SJSA1 (cell line): ENCODE measurements around the gene OGFR. TPM values are rescaled to one million over a fixed set of nuclear protein-coding genes. Genes with fewer than 3 reads are reported as not detected.

Source experiments
- DNase-seq, 2 experiments: peaks; one replicate each; pipeline ENCODE4 v3.0.0-alpha.2; 2015 to 2020; ENCODE audit warnings: low spot score in 2 of 2, low read depth in 1 of 2
- H3K27ac ChIP-seq: fragments of 250-450 bp; sonication (Bioruptor Pico); 2 replicates; pipeline ENCODE4 v1.5.1; 2020; ENCODE audit warnings: mild to moderate bottlenecking, moderate library complexity
- H3K27me3 ChIP-seq: fragments of 250-450 bp; sonication (Bioruptor Pico); replicated peaks from 2 replicates; pipeline ENCODE4 v1.5.1; 2020; ENCODE audit warnings: mild to moderate bottlenecking, moderate library complexity
- H3K36me3 ChIP-seq: fragments of 250-450 bp; sonication (Bioruptor Pico); 2 replicates; pipeline ENCODE4 v1.5.1; 2020; ENCODE audit warnings: mild to moderate bottlenecking
- H3K4me1 ChIP-seq: fragments of 250-450 bp; sonication (Bioruptor Pico); replicated peaks from 2 replicates; pipeline ENCODE4 v1.6.1; 2021; ENCODE audit warnings: mild to moderate bottlenecking
- H3K4me3 ChIP-seq: fragments of 250-450 bp; sonication (Bioruptor Pico); 2 replicates; pipeline ENCODE4 v1.5.1; 2020; ENCODE audit warnings: mild to moderate bottlenecking
- H3K9me3 ChIP-seq: fragments of 250-450 bp; sonication (Bioruptor Pico); replicated peaks from 2 replicates; pipeline ENCODE4 v1.5.1; 2020; ENCODE audit warnings: mild to moderate bottlenecking
- total RNA-seq: library from RNA; depleted of rRNA; stranded (reverse); fragments of >200 nt; shearing (Covaris generic); gene quantifications from 2 replicates; pipeline ENCODE4 v1.2.3, GENCODE V29; 2014

Gene OGFR
- total RNA-seq, 1 experiment from 2014 or later, result 59.2 TPM

DNA sequence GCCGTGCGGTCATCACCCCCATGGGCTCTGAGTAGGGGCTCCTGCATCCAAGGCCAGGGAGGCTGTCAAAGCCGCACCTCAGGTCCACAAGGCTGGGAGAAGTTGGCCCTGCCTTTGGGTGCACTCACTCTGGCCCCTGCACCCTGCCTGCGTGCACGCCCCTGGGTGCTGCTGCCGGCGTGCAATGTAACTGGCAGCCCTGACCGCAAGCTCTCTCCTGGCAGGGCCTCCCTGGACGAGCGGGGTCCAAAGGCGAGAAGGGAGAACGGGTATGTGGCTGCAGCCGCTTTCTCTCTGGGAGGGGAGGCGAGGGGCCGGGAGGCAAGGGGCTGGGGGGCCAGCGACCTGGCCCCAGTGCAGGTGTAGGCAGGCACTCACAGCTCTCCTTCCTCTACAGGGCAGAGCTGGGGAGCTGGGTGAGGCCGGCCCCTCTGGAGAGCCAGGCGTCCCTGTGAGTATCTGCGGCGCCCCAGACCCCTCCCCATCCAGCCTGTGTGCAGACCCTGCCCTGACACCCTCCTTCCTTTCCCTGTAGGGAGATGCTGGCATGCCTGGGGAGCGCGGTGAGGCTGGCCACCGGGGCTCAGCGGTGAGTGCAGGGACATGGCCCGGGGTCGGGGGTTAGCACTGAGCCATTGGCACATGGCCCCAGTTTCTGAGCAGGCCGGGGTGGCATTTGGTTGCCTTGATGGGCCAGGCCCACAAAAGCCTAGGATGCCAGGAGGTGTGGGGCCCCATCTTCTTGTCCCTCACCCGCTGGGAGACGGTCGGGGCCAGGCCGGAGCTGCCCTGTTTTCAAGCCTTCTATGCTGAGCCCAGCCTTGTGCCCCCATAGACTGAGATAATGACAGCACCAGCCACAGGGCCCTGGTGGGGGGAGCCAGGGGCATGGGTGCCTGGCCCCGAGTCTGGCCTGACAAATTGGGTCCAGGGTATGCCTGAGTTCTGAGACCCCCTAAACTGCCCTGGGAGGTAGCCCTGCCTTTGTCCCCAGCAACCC is 24.9 kb downstream of the OGFR start:
- no peak for DNase-seq
- H3K36me3 ChIP-seq, result no peaks in the 10 kb centered on the region
- H3K4me3 ChIP-seq, result no peak overlapping the region
- no peaks in the 10 kb centered on the region for H3K9me3 ChIP-seq
- H3K4me1 ChIP-seq, result peaks cover 2% of the 10 kb centered on the region; the same call in 1 of the 2 replicates
- H3K27me3 ChIP-seq, result no peaks in the 10 kb centered on the region
- no peak overlapping the region for H3K27ac ChIP-seq

DNA sequence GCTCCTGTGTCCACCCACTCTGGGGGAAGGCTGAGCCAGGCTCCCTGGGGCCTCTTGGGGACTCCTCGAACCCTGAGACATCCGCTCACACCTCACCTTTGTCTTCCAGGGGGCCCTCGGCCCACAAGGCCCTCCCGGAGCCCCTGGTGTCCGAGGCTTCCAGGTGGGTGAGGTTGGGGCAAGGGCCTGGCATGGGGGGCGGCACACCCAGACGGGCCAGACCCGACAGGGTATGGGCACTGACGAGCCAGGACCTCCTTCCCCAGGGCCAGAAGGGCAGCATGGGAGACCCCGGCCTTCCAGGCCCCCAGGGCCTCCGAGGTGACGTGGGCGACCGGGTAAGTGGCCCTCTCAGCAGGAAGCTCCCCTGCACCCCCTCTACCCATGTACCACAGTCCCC is 25.6 kb downstream of the OGFR start:
- Histone ChIP-seq H3K27me3 (no peaks in the 10 kb centered on the region; the same call in 1 of the 2 replicates), H3K4me1 (no peaks in the 10 kb centered on the region), H3K36me3 (no peaks in the 10 kb centered on the region), H3K9me3 (no peaks in the 10 kb centered on the region), H3K27ac (no peak overlapping the region), H3K4me3 (no peak overlapping the region)
- DNase-seq, result no peak

DNA sequence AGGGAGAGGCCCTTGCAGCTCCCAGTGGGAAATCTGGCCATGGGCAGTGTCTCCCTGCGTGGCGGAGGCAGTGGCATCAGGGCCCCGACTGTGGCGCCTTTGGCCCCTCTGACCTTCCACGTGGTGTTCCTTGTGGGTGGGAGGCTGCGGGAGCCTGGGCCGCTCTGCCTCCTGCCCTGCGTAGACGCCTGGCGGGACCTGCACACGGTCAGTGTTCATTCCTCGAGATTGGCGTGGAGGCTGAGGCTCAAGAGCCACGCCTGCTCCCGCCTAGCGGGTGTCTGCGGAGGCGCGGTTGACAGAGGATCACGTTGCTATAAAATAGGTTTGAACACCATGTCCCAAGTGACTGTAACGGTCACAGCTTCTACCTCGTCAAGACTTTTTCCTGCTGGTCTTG is 26.2 kb downstream of the OGFR start:
- Histone ChIP-seq H3K9me3 (no peaks in the 10 kb centered on the region), H3K36me3 (no peaks in the 10 kb centered on the region), H3K4me3 (no peak overlapping the region), H3K4me1 (no peaks in the 10 kb centered on the region), H3K27ac (no peak overlapping the region), H3K27me3 (no peaks in the 10 kb centered on the region; the same call in 1 of the 2 replicates)
- no peak for DNase-seq

DNA sequence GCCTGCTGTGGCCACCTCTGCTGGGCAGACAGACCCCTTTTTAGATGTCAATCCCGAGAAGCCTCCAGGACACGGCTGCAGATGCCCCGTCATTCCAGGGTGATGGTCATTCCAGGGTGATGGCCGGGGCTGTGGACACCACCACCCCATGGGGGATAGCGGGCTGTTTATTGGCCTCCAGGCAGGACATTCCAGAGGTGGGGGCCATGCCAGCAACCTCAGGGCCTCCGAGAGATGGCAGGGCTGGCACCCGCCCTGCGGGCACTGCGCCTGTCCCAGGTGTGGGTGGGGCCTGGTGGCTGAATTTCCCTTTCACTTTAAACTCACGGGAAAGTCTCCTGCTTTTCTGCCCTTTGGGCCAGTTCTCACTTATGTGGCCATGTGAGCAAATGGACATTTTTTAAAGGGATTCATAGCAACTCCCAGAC is 26.7 kb downstream of the OGFR start:
- Histone ChIP-seq H3K27me3 (no peaks in the 10 kb centered on the region; the same call in 1 of the 2 replicates), H3K4me3 (no peak overlapping the region), H3K9me3 (no peaks in the 10 kb centered on the region), H3K36me3 (no peaks in the 10 kb centered on the region), H3K4me1 (no peaks in the 10 kb centered on the region), H3K27ac (no peak overlapping the region)
- no peak for DNase-seq

DNA sequence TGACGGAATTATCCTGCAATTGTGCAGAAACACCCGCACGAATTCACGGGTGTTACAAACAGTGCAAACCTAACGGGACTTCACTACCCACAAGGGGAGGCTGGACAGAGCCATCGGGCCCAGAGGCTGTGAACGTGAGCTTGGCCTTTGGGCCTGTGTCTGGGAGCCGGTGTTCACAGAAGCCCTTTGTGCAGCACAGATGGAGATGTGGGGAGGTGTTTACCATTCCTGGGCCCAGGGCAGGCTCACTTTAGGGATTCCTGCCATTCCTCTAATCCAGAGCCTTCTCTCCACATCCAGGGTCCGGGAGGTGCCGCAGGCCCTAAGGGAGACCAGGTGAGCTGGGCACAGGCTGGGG is 27.2 kb downstream of the OGFR start:
- Histone ChIP-seq H3K27me3 (no peaks in the 10 kb centered on the region; the same call in 1 of the 2 replicates), H3K4me3 (no peak overlapping the region)

DNA sequence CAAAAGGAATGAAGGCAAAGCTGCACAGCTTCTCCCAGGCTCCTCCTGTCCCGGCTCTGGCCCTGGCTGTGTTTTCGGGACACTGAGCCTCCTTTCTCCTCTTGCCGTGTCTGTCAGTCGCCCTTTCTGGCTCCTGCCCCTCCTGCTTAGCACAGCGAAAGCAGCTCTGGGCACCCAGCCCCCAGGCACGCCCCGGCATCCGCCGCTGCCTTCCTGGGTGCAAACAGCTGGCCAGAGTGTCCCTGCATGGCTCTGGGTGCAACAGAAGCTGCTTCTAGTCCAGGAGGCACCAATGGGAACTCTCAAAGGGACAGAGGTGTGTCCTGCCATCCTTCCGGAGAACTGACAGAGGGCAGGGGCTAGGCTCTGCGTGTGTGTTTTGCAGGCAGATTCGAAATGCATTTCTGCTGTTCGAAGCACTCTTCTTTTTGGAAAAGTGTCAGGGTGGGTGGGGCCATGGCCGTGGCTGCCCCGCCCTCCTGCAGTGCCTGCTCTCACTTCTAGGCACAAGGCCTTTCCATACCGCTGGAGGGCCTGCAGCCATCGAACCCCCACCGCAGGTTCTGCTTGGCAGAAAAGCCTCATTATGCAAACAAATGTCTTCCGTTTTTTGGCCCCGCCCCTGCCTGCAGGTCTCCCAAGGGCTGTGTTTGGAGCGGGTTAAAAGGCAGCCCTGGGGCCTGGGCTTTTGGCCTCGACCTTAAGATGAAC is 27.7 kb downstream of the OGFR start:
- DNase-seq, result no peak
- no peak overlapping the region for H3K27ac ChIP-seq

More for the DNA sequence above, 27.2 kb downstream of the OGFR start:
- Histone ChIP-seq H3K36me3 (no peaks in the 10 kb centered on the region), H3K27ac (no peak overlapping the region), H3K9me3 (no peaks in the 10 kb centered on the region), H3K4me1 (no peaks in the 10 kb centered on the region)
- no peak for DNase-seq

DNA sequence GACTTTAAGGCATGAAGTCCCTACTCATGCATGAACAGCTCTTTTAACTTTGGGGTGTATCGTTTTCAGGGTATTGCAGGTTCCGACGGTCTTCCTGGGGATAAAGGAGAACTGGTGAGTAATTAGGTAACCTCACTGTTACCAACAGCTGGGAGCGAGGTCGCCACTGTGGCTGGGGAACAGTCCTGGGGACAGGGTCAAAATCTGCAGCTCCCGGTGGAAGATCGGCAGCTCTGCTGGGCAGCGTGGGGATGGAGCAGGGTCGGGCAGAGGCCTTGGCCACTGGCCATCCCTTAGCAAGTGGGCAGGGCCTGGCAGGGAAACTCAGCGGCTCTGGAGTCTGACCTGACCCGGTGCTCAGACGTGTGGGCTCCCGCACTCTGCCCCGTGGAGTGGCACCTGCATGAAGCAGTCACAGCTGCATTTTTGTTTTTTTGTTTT is 28.3 kb downstream of the OGFR start:
- H3K9me3 ChIP-seq, result no peaks in the 10 kb centered on the region
- DNase-seq, result no peak
- H3K36me3 ChIP-seq, result no peaks in the 10 kb centered on the region
- H3K27me3 ChIP-seq, result no peaks in the 10 kb centered on the region; the same call in 1 of the 2 replicates
- H3K27ac ChIP-seq, result no peak overlapping the region
- no peak overlapping the region for H3K4me3 ChIP-seq
- H3K4me1 ChIP-seq, result no peaks in the 10 kb centered on the region

More for the DNA sequence above, 27.7 kb downstream of the OGFR start:
- Histone ChIP-seq H3K4me3 (no peak overlapping the region), H3K4me1 (no peaks in the 10 kb centered on the region), H3K9me3 (no peaks in the 10 kb centered on the region), H3K27me3 (no peaks in the 10 kb centered on the region; the same call in 1 of the 2 replicates), H3K36me3 (no peaks in the 10 kb centered on the region)

DNA sequence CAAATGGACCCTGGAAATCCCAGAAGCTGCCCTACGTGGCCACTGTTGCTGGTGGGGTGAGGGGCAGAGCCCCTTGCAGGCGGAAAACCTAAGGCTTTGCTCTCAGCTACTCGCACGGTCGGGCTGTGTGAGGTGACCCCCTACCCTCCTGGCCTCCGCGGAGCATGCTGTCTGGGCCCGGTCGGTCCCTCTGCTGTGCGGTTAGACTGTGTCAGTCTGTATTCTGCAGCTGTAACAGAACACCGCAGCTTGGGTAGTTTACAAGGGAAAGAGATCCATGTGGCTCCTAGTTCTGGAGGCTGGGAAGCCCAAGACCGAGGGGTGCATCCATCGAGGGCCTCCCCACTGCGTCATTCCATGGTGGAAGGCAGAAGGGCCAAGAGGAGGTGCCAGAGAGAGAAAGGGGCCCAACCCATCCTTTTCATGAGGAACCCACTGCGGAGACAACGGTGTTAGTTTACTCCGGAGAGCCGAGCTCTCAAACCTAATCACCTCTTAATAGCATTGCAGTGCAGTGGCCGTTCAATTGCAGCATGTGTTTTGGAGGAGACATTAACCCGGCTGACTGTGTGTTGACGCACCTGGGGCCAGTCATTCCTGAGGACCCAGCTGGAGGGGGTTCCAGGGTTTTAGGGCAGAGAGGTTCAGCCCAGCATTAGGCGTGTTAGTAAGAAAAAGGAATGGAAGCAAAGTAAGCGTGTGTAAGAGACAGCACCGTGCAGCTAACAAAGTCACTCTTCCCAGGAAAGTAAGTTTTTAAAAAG is 30.5 kb downstream of the OGFR start:
- Histone ChIP-seq H3K9me3 (no peaks in the 10 kb centered on the region), H3K27ac (no peak overlapping the region), H3K4me3 (no peak overlapping the region), H3K36me3 (no peaks in the 10 kb centered on the region), H3K27me3 (no peaks in the 10 kb centered on the region; the same call in 1 of the 2 replicates), H3K4me1 (no peaks in the 10 kb centered on the region)
- no peak for DNase-seq

DNA sequence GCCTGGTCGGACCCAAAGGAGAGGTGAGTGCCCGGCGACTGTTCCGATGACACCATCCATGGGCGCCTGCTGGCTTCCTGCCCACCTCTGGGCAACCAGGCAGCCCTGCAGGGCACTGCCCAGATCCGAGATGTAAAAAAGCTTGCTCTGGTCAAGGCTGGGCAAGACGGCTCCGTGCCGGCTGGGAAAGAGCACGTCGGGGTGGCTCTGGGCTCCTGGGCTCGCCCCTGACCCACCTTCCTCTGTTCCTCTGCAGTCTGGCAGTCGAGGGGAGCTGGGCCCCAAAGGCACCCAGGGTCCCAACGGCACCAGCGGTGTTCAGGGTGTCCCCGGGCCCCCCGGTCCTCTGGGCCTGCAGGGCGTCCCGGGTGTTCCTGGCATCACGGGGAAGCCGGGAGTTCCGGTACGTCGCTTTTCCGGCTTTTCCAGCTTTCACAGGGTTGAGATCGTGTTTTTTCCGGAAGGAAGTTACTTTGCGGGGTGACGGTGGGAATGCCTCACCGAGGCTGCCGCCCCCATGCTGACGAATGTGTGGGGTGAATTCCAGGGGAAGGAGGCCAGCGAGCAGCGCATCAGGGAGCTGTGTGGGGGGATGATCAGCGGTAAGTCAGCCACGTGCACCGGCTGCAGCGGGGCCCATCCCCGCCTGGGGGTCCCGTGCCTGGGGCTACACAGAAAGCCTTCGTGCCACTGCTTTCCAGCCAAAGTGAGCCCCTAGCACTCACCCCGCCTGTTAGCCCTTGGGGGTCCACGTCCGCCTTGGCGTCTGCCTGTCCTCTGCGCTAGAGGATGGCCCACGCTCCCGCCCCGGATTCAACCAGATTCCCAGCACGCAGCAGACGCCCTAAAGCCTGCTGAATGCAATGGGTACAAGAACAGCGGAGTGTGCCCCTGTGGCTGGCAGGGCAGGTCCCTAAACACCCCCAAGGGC is 31.6 kb downstream of the OGFR start:
- Histone ChIP-seq H3K4me3 (no peak overlapping the region), H3K27me3 (no peaks in the 10 kb centered on the region; the same call in 1 of the 2 replicates), H3K36me3 (no peaks in the 10 kb centered on the region), H3K9me3 (no peaks in the 10 kb centered on the region), H3K27ac (no peak overlapping the region), H3K4me1 (no peaks in the 10 kb centered on the region)
- DNase-seq, result no peak

DNA sequence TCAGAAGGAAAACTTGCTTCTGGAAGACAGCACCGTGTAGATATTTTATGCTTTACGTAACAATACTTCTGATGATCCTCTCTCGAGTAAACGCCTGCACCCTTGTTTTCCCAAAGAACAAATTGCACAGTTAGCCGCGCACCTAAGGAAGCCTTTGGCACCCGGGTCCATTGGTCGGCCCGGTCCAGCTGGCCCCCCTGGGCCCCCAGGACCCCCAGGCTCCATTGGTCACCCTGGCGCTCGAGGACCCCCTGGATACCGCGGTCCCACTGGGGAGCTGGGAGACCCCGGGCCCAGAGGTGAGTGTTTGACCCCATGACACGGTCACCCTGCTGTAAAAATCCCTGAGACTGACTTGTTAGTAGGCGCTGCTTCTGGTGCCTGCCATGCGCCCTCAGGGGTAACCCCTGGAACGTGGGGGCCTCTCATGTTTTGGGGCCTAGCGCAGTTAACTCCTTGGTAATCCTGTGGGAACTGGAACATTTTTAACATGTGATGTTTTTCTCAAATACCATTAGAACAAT is 32.4 kb downstream of the OGFR start:
- no peak overlapping the region for H3K27ac ChIP-seq
- no peaks in the 10 kb centered on the region for H3K9me3 ChIP-seq
- no peaks in the 10 kb centered on the region for H3K4me1 ChIP-seq
- no peak for DNase-seq
- no peaks in the 10 kb centered on the region for H3K36me3 ChIP-seq
- H3K27me3 ChIP-seq, result no peaks in the 10 kb centered on the region; the same call in 1 of the 2 replicates
- no peak overlapping the region for H3K4me3 ChIP-seq

DNA sequence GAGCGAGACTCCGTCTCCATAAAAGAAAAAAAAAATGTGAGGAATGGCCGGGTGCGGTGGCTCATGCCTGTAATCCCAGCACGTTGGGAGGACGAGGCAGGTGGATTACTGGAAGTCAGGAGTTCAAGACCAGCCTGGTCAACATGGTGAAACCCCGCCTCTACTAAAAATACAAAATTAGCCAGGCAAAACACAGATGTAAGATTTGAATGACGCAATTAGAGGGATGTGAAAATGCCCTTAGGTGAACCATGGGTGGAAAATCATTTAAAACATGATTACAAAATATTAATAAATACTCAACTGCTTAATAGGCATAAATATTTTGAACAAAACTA is 33.1 kb downstream of the OGFR start:
- H3K4me3 ChIP-seq, result no peak overlapping the region
- no peak overlapping the region for H3K27ac ChIP-seq
- H3K9me3 ChIP-seq, result no peaks in the 10 kb centered on the region
- H3K36me3 ChIP-seq, result no peaks in the 10 kb centered on the region
- DNase-seq, result no peak
- H3K27me3 ChIP-seq, result no peaks in the 10 kb centered on the region; the same call in 1 of the 2 replicates
- H3K4me1 ChIP-seq, result no peaks in the 10 kb centered on the region

DNA sequence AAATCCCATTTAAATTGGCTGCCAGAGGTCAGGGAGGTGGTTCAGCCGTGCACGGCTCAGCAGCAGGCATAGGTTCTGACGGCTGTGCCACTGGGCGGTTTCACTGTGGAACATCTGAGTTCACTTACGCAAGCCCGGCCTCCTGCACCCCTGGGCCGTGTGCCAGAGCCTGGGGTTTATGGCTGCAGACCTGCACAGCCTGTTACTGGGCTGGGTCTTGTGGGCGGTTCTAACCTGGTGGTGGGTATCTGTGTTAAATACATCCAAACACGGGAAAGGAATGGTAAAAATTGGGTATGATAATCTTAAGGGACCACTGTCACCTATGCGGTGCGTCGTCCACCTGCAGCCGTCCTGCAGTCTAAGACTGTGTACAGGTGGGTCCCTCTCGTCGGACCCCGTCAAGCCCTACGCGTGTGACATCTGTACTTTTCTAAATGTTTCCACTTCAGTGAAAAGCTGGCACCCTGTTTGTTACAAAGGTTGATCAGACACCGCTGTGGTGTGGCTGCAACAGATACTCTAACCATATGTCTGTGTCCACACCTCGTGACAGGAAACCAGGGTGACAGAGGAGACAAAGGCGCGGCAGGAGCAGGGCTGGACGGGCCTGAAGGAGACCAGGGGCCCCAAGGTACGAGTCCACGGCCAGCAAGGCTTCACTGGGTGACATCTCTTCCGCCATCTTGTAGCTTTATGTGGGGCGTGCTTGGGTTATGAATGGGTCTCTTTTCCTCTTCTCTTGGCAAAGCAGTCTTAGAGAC is 33.7 kb downstream of the OGFR start:
- H3K36me3 ChIP-seq, result no peaks in the 10 kb centered on the region
- H3K27ac ChIP-seq, result no peak overlapping the region
- H3K27me3 ChIP-seq, result no peaks in the 10 kb centered on the region; the same call in 1 of the 2 replicates
- H3K9me3 ChIP-seq, result no peaks in the 10 kb centered on the region
- no peak for DNase-seq
- H3K4me1 ChIP-seq, result no peaks in the 10 kb centered on the region
- no peak overlapping the region for H3K4me3 ChIP-seq
